Activated naive CD8-positive, alpha-beta T cell treated with anti-CD3 and anti-CD28 coated beads, Interleukin-2, amount 10 ng/mL, durations not matched to agents 7 days and 5 days (primary cell): ENCODE results near the gene OGFR. TPM values are rescaled to one million over a fixed set of nuclear protein-coding genes. Genes with fewer than 3 reads are reported as not detected.

Experiments used
- ATAC-seq: fragments of 150-1000 bp; cut with Tn5 transposase; one replicate; pipeline ENCODE4 v1.10.0; 2021; ENCODE audit warnings: low read depth, moderate library complexity
- POLR2A ChIA-PET: fragments of 350-600 bp; sonication (Branson Sonifier 250); formaldehyde crosslinking; loops from one replicate; lab custom pipeline; 2021; ENCODE audit warnings: antibody characterized with exemption; lab: Charles Lee
- DNase-seq: peaks from one replicate; pipeline ENCODE4 v3.0.0; 2021
- H3K27ac Mint-ChIP-seq: one replicate; pipeline ENCODE4 v1.8.0; 2022; ENCODE audit warnings: mild to moderate bottlenecking, mixed read lengths
- H3K27me3 Mint-ChIP-seq: one replicate; pipeline ENCODE4 v1.8.0; 2022; ENCODE audit warnings: mild to moderate bottlenecking, moderate library complexity, mixed read lengths
- H3K36me3 Mint-ChIP-seq: one replicate; pipeline ENCODE4 v1.8.0; 2021; ENCODE audit warnings: mild to moderate bottlenecking, mixed read lengths
- H3K4me1 Mint-ChIP-seq: one replicate; pipeline ENCODE4 v1.8.0; 2021; ENCODE audit warnings: mixed read lengths
- H3K4me3 Mint-ChIP-seq: one replicate; pipeline ENCODE4 v1.8.0; 2022; ENCODE audit warnings: mild to moderate bottlenecking, moderate library complexity, mixed read lengths
- H3K9me3 Mint-ChIP-seq: one replicate; pipeline ENCODE4 v1.8.0; 2021; ENCODE audit warnings: mixed read lengths
- total RNA-seq, 2 experiments: library from RNA; stranded (reverse); gene quantifications; one replicate each; pipeline ENCODE4 v1.2.3, GENCODE V29; 2021

The OGFR gene
- total RNA-seq, 2 experiments from 2014 or later = 80.8 to 81.1 TPM

DNA sequence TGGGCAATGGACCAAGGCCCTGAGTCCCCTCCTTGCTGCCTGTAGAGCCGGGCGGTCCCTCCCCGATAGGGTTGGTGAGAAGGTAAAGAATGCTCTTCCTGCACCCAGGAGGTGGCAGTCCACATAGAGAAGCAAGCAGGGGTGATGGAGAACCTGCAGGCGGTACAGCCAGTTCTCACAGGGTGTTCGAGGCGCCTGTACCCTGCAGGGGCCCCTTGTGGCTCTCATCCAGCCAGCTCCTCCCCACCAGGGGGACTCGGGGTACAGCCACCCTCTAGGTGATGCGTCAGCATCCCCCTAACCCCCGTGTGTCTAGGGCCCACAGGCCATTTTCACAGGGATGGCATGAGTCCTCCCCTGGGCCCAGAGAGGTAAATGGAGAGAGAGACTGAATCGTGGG lies 7.1 kb downstream of the OGFR start:
- Mint-ChIP-seq H3K4me1 (peaks cover 7% of the 10 kb centered on the region), H3K27ac (no peak overlapping the region), H3K4me3 (no peak overlapping the region), H3K36me3 (peaks cover 4% of the 10 kb centered on the region), H3K27me3 (peaks cover 14% of the 10 kb centered on the region), H3K9me3 (no peaks in the 10 kb centered on the region)
- no peak for DNase-seq
- POLR2A ChIA-PET = interaction anchor here (1.2 kb wide), 1 partner anchor 17 kb away, joined by 4 read pairs; no protein-coding TSS in a partner anchor
- no peak for ATAC-seq

DNA sequence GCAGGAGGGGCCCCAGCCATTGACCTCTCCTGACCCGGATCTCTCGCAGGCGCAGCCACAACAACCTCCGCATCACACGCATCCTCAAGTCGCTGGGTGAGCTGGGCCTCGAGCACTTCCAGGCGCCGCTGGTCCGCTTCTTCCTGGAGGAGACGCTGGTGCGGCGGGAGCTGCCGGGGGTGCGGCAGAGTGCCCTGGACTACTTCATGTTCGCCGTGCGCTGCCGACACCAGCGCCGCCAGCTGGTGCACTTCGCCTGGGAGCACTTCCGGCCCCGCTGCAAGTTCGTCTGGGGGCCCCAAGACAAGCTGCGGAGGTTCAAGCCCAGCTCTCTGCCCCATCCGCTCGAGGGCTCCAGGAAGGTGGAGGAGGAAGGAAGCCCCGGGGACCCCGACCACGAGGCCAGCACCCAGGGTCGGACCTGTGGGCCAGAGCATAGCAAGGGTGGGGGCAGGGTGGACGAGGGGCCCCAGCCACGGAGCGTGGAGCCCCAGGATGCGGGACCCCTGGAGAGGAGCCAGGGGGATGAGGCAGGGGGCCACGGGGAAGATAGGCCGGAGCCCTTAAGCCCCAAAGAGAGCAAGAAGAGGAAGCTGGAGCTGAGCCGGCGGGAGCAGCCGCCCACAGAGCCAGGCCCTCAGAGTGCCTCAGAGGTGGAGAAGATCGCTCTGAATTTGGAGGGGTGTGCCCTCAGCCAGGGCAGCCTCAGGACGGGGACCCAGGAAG lies 7.7 kb downstream of the OGFR start:
- Mint-ChIP-seq H3K9me3 (no peaks in the 10 kb centered on the region), H3K27ac (no peak overlapping the region), H3K27me3 (peaks cover 14% of the 10 kb centered on the region), H3K4me3 (no peak overlapping the region), H3K36me3 (peaks cover 4% of the 10 kb centered on the region), H3K4me1 (peaks cover 4% of the 10 kb centered on the region)
- POLR2A ChIA-PET = interaction anchor here (0.6 kb wide), 1 partner anchor 17 kb away, joined by 3 read pairs; no protein-coding TSS in a partner anchor
- ATAC-seq = no peak
- no peak for DNase-seq

- no peak for ATAC-seq
- H3K27ac Mint-ChIP-seq = no peak overlapping the region
- POLR2A ChIA-PET = no interaction called here
Measured at GRCh38 chr20:62812907-62813200, 8.2 kb downstream of the OGFR start.

GRCh38 chr20:62813588-62813987 lies 9.0 kb downstream of the OGFR start:
- no peak overlapping the region for H3K4me3 Mint-ChIP-seq
- ATAC-seq (no peak), DNase-seq (no peak)
- H3K36me3 Mint-ChIP-seq = peaks cover 4% of the 10 kb centered on the region
- H3K9me3 Mint-ChIP-seq = no peaks in the 10 kb centered on the region
- POLR2A ChIA-PET = no interaction called here
- no peak overlapping the region for H3K27ac Mint-ChIP-seq
- H3K4me1 Mint-ChIP-seq = no peaks in the 10 kb centered on the region
- peaks cover 22% of the 10 kb centered on the region for H3K27me3 Mint-ChIP-seq

More at GRCh38 chr20:62812907-62813200, 8.2 kb downstream of the OGFR start:
- no peak for DNase-seq
- Mint-ChIP-seq H3K36me3 (peaks cover 4% of the 10 kb centered on the region), H3K4me3 (no peak overlapping the region), H3K27me3 (peaks cover 17% of the 10 kb centered on the region), H3K4me1 (peaks cover 2% of the 10 kb centered on the region), H3K9me3 (no peaks in the 10 kb centered on the region)

DNA sequence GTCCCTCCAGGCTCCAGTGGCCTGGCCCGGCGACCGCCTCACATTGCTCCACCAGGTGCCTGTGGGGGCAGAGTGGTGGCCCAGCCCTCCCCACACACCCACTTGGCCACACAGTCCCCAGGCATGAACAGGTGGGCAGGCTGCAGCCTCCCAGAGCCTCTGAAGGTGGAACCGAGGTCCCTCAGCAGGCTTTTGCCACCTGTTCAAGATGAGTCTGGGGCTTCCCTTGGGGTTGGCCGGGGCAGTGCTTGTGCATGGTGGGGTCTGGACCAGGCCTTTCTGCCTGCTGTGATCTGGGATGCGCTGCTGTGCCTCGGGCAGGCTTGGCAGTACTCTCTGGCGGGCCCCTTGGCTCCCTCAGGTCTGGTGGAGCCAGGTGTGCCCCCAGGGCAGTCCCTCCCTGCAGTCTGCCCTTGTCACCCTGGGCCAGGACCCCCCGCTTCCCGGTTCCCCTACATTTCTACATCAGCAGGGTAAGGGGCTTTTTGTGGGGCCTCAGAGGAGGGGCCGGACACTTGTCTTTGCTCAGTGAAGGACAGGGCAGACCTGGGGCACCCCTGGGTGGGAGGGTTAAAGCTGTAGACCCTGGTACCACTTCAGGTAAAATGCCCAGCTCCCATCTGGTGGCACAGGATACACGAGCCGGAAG lies 9.5 kb downstream of the OGFR start:
- ATAC-seq = no peak
- no peak for DNase-seq
- H3K36me3 Mint-ChIP-seq = peaks cover 4% of the 10 kb centered on the region
- H3K4me3 Mint-ChIP-seq = no peak overlapping the region
- no peak overlapping the region for H3K27ac Mint-ChIP-seq
- peaks cover 22% of the 10 kb centered on the region for H3K27me3 Mint-ChIP-seq
- H3K9me3 Mint-ChIP-seq = no peaks in the 10 kb centered on the region
- POLR2A ChIA-PET = interaction anchor here (0.8 kb wide), 1 partner anchor 412 kb away, joined by 3 read pairs; no protein-coding TSS in a partner anchor
- H3K4me1 Mint-ChIP-seq = no peaks in the 10 kb centered on the region

DNA sequence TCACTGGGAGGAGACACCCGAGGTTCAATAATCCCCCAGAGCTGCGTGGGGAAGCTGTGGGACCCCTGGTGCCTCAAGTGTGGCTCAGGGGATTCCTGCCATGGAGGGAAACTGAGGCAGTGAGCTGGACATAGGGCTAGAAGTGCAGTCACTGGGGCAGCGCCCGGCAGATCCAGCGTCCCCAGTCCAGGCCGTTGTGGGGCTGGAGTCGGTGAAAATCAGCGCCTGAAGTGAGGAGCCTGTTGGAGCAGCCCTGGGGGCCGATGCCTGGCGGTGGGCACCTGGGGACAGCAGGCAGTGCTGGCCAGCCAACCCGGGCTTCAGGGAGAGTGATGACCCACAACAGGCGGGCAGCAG lies 10.1 kb downstream of the OGFR start:
- no peak overlapping the region for H3K27ac Mint-ChIP-seq
- H3K4me1 Mint-ChIP-seq = no peaks in the 10 kb centered on the region
- H3K36me3 Mint-ChIP-seq = peaks cover 4% of the 10 kb centered on the region
- ATAC-seq (no peak), DNase-seq (no peak)
- peaks cover 22% of the 10 kb centered on the region for H3K27me3 Mint-ChIP-seq
- H3K9me3 Mint-ChIP-seq = no peaks in the 10 kb centered on the region
- POLR2A ChIA-PET = interaction anchor here (0.7 to 0.8 kb wide), 2 partner anchors 47 to 412 kb away, joined by 3 read pairs; partner anchors contain the start of gene TCFL5
- no peak overlapping the region for H3K4me3 Mint-ChIP-seq

GRCh38 chr20:62815066-62815991 lies 10.7 kb downstream of the OGFR start:
- Mint-ChIP-seq H3K27ac (no peak overlapping the region), H3K4me3 (no peak overlapping the region), H3K36me3 (peaks cover 4% of the 10 kb centered on the region), H3K27me3 (peaks cover 22% of the 10 kb centered on the region), H3K9me3 (no peaks in the 10 kb centered on the region), H3K4me1 (no peaks in the 10 kb centered on the region)
- peak; percentile 5 for ATAC-seq
- no peak for DNase-seq
- POLR2A ChIA-PET = interaction anchor here (0.7 to 0.8 kb wide), 2 partner anchors 46 to 413 kb away, joined by 3 read pairs; partner anchors contain the start of gene TCFL5

- peaks cover 22% of the 10 kb centered on the region for H3K27me3 Mint-ChIP-seq
- POLR2A ChIA-PET = no interaction called here
- H3K4me1 Mint-ChIP-seq = no peaks in the 10 kb centered on the region
- DNase-seq = no peak
- peaks cover 4% of the 10 kb centered on the region for H3K36me3 Mint-ChIP-seq
- peak; percentile 27 for ATAC-seq
- H3K27ac Mint-ChIP-seq = no peak overlapping the region
- no peaks in the 10 kb centered on the region for H3K9me3 Mint-ChIP-seq
- H3K4me3 Mint-ChIP-seq = no peak overlapping the region
Measured at GRCh38 chr20:62816031-62816883, 11.6 kb downstream of the OGFR start.

DNA sequence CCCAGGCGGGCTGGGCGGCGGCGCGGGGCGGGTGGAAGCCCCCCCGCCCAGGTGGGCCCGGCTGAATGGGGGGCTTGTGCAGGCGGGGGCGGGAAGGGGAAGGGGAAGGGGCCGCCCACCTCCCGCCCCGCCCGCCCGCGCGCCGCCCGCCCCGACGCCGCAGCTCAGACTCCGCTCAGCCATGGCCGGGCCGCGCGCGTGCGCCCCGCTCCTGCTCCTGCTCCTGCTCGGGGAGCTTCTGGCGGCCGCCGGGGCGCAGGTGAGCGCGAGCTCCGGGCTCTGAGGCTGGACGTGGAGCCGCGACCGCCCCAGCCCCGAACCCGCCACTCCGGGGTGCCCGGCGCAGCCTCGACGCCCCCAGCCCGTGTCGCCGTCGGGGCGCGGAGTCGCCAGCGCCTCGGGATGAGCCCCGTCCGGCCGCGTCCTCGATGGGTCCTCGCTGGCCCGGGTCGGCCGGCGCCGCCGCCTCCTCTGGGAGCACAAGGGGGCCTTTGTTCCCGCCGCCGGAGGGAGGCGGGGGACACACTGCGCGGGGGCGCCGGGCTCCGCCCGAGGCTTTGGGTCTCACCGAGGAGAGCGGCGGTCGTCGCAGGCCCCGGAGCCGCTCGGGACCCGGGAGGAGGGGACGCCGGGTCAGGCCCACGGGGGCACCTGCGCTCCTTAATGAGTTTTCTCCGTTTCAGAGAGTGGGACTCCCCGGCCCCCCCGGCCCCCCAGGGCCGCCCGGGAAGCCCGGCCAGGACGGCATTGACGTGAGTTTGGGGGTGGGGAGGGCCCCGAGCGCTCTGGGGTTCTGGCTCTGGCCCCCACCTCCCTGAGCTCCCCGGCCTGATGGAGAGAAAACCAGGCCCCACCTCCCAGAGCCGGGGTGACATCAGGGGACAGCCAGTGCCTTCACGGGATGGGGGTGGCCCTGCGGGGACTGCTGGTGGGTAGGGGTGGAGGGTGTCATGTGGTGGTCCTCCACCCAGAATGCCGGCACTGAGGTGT lies 12.5 kb downstream of the OGFR start, which contains the start of gene COL9A3:
Gene COL9A3 (plus strand): TSS at position 167 of the 990 bp plus-strand sequence. CDS start 15 bp downstream, at position 182.
- H3K36me3 Mint-ChIP-seq = peaks cover 2% of the 10 kb centered on the region
- POLR2A ChIA-PET = no interaction called here
- no peak for DNase-seq

GRCh38 chr20:62817975-62818591 lies 13.4 kb downstream of the OGFR start:
- H3K4me1 Mint-ChIP-seq = no peaks in the 10 kb centered on the region
- POLR2A ChIA-PET = no interaction called here
- DNase-seq = no peak
- H3K4me3 Mint-ChIP-seq = no peak overlapping the region
- H3K9me3 Mint-ChIP-seq = no peaks in the 10 kb centered on the region
- no peaks in the 10 kb centered on the region for H3K36me3 Mint-ChIP-seq
- peaks cover 22% of the 10 kb centered on the region for H3K27me3 Mint-ChIP-seq
- no peak for ATAC-seq
- H3K27ac Mint-ChIP-seq = no peak overlapping the region

More for the DNA sequence above, 12.5 kb downstream of the OGFR start, which contains the start of gene COL9A3:
- ATAC-seq = no peak
- H3K9me3 Mint-ChIP-seq = no peaks in the 10 kb centered on the region
- H3K4me1 Mint-ChIP-seq = no peaks in the 10 kb centered on the region
- peaks cover 22% of the 10 kb centered on the region for H3K27me3 Mint-ChIP-seq
- no peak within 1 kb of the TSS for H3K27ac Mint-ChIP-seq
- no peak within 1 kb of the TSS for H3K4me3 Mint-ChIP-seq
